SK-N-SH treated with all-trans-retinoic acid at 6 μM for 48 hours (cell line): ENCODE results near the gene CLEC7A.

Experiments used
- ATAC-seq: fragments of 200-7000 bp; cut with Tn5 transposase; 3 replicates; pipeline ENCODE4 v1.9.1; 2020; ENCODE audit warnings: mild to moderate bottlenecking, moderate library complexity
- BACH2 ChIP-seq: fragments of 250-450 bp; sonication (Bioruptor Pico); IDR thresholded peaks from 2 replicates; pipeline ENCODE4 v1.9.0; 2021; ENCODE audit warnings: mild to moderate bottlenecking, borderline replicate concordance
- CSDC2 ChIP-seq: fragments of 250-450 bp; sonication (Bioruptor Pico); IDR thresholded peaks from 2 replicates; pipeline ENCODE4 v1.5.0; 2020; ENCODE audit warnings: mild to moderate bottlenecking, moderate library complexity
- GLIS3 ChIP-seq: fragments of 250-450 bp; sonication (Bioruptor Pico); IDR thresholded peaks from 2 replicates; pipeline ENCODE4 v1.5.0; 2020; ENCODE audit warnings: mild to moderate bottlenecking, moderate library complexity
- ISL1 ChIP-seq: fragments of 250-450 bp; sonication (Bioruptor Pico); IDR thresholded peaks from 2 replicates; pipeline ENCODE4 v2.1.2; 2022; ENCODE audit warnings: mild to moderate bottlenecking, moderate library complexity
- OSR1 ChIP-seq: fragments of 250-450 bp; sonication (Bioruptor Pico); IDR thresholded peaks from 2 replicates; pipeline ENCODE4 v1.8.0; 2022; ENCODE audit warnings: moderate library complexity, mild to moderate bottlenecking, inconsistent platforms
- PPARA ChIP-seq: fragments of 250-450 bp; sonication (Bioruptor Pico); IDR thresholded peaks from 2 replicates; pipeline ENCODE4 v1.5.0; 2020; ENCODE audit warnings: mild to moderate bottlenecking, borderline replicate concordance
- RARB ChIP-seq: fragments of 250-450 bp; sonication (Bioruptor Pico); IDR thresholded peaks from 2 replicates; pipeline ENCODE4 v1.8.0; 2021; ENCODE audit warnings: mild to moderate bottlenecking, moderate library complexity
- SNAI2 ChIP-seq: fragments of 250-450 bp; sonication (Bioruptor Pico); IDR thresholded peaks from 2 replicates; pipeline ENCODE4 v1.5.0; 2020; ENCODE audit warnings: mild to moderate bottlenecking, moderate library complexity
- TCF4 ChIP-seq: fragments of 250-450 bp; sonication (Bioruptor Pico); IDR thresholded peaks from 2 replicates; pipeline ENCODE4 v1.8.0; 2021; ENCODE audit warnings: mild to moderate bottlenecking, moderate library complexity, borderline replicate concordance
- ZC3H10 ChIP-seq: fragments of 250-450 bp; sonication (Bioruptor Pico); IDR thresholded peaks from 2 replicates; pipeline ENCODE4 v1.5.1; 2021; ENCODE audit warnings: mild to moderate bottlenecking, moderate library complexity
- ZFP3 ChIP-seq: fragments of 250-450 bp; sonication (Bioruptor Pico); IDR thresholded peaks from 2 replicates; pipeline ENCODE4 v1.5.0; 2020; ENCODE audit warnings: mild to moderate bottlenecking, moderate library complexity
- ZFP30 ChIP-seq: fragments of 450-650 bp; formaldehyde crosslinking; IDR thresholded peaks from 2 replicates; pipeline ENCODE4 v1.5.0; 2022; ENCODE audit warnings: mild to moderate bottlenecking, moderate library complexity
- ZNF565 ChIP-seq: fragments of 450-650 bp; formaldehyde crosslinking; conservative IDR thresholded peaks from 2 replicates; pipeline ENCODE4 v1.5.0; 2020; ENCODE audit warnings: low read depth, mild to moderate bottlenecking, moderate library complexity
- ZNF8 ChIP-seq: fragments of 450-650 bp; formaldehyde crosslinking; IDR thresholded peaks from 2 replicates; pipeline ENCODE4 v1.5.0; 2020; ENCODE audit warnings: mild to moderate bottlenecking, moderate library complexity
- TF ChIP-seq, protein P1 (sequence below): fragments of 250-450 bp; sonication (Bioruptor Pico); IDR thresholded peaks from 2 replicates; pipeline ENCODE4 v1.5.0; 2020; ENCODE audit warnings: mild to moderate bottlenecking, moderate library complexity
- TF ChIP-seq, protein P2 (sequence below): fragments of 250-450 bp; sonication (Bioruptor Pico); IDR thresholded peaks from 2 replicates; pipeline ENCODE4 v1.5.1; 2021; ENCODE audit warnings: mild to moderate bottlenecking, moderate library complexity
- TF ChIP-seq, protein P3 (sequence below): fragments of 250-450 bp; sonication (Bioruptor Pico); IDR thresholded peaks from 2 replicates; pipeline ENCODE4 v1.5.1; 2020; ENCODE audit warnings: low read depth, mild to moderate bottlenecking, moderate library complexity
- TF ChIP-seq, protein P4 (sequence below): fragments of 250-450 bp; sonication (Bioruptor Pico); IDR thresholded peaks from 2 replicates; pipeline ENCODE4 v1.8.0; 2021; ENCODE audit warnings: low read depth, mild to moderate bottlenecking, moderate library complexity, borderline replicate concordance
- TF ChIP-seq, protein P5 (sequence below): fragments of 250-450 bp; sonication (Bioruptor Pico); IDR thresholded peaks from 2 replicates; pipeline ENCODE4 v1.8.0; 2020; ENCODE audit warnings: mild to moderate bottlenecking, moderate library complexity, borderline replicate concordance

CLEC7A gene

DNA sequence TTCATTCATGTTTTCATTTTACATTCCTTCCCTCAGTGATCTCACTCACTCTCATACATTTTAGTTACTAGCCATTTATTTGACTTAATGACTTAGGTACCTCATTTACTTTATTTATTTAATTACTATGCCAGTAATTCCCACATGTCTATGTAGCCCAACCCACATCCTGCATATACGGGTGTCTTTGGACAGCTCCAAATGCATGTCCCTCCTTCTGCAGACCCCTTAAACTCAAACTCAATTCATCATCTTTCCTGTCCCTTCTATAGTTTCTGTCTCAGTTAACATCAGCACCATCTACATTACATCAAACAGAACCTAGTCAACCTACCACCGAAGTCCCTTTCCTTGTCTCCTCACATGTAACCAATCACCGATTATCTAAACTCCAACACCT lies 34.0 kb downstream of the CLEC7A start:
- ATAC-seq, result no peak
- TF ChIP-seq, protein P1, sequence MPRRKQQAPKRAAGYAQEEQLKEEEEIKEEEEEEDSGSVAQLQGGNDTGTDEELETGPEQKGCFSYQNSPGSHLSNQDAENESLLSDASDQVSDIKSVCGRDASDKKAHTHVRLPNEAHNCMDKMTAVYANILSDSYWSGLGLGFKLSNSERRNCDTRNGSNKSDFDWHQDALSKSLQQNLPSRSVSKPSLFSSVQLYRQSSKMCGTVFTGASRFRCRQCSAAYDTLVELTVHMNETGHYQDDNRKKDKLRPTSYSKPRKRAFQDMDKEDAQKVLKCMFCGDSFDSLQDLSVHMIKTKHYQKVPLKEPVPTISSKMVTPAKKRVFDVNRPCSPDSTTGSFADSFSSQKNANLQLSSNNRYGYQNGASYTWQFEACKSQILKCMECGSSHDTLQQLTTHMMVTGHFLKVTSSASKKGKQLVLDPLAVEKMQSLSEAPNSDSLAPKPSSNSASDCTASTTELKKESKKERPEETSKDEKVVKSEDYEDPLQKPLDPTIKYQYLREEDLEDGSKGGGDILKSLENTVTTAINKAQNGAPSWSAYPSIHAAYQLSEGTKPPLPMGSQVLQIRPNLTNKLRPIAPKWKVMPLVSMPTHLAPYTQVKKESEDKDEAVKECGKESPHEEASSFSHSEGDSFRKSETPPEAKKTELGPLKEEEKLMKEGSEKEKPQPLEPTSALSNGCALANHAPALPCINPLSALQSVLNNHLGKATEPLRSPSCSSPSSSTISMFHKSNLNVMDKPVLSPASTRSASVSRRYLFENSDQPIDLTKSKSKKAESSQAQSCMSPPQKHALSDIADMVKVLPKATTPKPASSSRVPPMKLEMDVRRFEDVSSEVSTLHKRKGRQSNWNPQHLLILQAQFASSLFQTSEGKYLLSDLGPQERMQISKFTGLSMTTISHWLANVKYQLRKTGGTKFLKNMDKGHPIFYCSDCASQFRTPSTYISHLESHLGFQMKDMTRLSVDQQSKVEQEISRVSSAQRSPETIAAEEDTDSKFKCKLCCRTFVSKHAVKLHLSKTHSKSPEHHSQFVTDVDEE (CRISPR knock-in tag), result no peak
- TF ChIP-seq ISL1 (no peak), ZNF8 (no peak), SNAI2 (CRISPR knock-in tag) (no peak), ZC3H10 (CRISPR knock-in tag) (no peak), RARB (no peak), ZNF565 (no peak), ZFP3 (CRISPR knock-in tag) (no peak), ZFP30 (CRISPR knock-in tag) (no peak), CSDC2 (CRISPR knock-in tag) (no peak)
- TF ChIP-seq, protein P2, sequence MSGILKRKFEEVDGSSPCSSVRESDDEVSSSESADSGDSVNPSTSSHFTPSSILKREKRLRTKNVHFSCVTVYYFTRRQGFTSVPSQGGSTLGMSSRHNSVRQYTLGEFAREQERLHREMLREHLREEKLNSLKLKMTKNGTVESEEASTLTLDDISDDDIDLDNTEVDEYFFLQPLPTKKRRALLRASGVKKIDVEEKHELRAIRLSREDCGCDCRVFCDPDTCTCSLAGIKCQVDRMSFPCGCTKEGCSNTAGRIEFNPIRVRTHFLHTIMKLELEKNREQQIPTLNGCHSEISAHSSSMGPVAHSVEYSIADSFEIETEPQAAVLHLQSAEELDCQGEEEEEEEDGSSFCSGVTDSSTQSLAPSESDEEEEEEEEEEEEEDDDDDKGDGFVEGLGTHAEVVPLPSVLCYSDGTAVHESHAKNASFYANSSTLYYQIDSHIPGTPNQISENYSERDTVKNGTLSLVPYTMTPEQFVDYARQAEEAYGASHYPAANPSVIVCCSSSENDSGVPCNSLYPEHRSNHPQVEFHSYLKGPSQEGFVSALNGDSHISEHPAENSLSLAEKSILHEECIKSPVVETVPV (CRISPR knock-in tag), result no peak
- TF ChIP-seq, protein P3, sequence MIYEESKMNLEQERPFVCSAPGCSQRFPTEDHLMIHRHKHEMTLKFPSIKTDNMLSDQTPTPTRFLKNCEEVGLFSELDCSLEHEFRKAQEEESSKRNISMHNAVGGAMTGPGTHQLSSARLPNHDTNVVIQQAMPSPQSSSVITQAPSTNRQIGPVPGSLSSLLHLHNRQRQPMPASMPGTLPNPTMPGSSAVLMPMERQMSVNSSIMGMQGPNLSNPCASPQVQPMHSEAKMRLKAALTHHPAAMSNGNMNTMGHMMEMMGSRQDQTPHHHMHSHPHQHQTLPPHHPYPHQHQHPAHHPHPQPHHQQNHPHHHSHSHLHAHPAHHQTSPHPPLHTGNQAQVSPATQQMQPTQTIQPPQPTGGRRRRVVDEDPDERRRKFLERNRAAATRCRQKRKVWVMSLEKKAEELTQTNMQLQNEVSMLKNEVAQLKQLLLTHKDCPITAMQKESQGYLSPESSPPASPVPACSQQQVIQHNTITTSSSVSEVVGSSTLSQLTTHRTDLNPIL (CRISPR knock-in tag), result no peak
- TF ChIP-seq, protein P4, sequence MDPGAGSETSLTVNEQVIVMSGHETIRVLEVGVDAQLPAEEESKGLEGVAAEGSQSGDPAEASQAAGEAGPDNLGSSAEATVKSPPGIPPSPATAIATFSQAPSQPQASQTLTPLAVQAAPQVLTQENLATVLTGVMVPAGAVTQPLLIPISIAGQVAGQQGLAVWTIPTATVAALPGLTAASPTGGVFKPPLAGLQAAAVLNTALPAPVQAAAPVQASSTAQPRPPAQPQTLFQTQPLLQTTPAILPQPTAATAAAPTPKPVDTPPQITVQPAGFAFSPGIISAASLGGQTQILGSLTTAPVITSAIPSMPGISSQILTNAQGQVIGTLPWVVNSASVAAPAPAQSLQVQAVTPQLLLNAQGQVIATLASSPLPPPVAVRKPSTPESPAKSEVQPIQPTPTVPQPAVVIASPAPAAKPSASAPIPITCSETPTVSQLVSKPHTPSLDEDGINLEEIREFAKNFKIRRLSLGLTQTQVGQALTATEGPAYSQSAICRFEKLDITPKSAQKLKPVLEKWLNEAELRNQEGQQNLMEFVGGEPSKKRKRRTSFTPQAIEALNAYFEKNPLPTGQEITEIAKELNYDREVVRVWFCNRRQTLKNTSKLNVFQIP (CRISPR knock-in tag), result no peak
- TF ChIP-seq, protein P5, sequence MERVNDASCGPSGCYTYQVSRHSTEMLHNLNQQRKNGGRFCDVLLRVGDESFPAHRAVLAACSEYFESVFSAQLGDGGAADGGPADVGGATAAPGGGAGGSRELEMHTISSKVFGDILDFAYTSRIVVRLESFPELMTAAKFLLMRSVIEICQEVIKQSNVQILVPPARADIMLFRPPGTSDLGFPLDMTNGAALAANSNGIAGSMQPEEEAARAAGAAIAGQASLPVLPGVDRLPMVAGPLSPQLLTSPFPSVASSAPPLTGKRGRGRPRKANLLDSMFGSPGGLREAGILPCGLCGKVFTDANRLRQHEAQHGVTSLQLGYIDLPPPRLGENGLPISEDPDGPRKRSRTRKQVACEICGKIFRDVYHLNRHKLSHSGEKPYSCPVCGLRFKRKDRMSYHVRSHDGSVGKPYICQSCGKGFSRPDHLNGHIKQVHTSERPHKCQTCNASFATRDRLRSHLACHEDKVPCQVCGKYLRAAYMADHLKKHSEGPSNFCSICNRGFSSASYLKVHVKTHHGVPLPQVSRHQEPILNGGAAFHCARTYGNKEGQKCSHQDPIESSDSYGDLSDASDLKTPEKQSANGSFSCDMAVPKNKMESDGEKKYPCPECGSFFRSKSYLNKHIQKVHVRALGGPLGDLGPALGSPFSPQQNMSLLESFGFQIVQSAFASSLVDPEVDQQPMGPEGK (CRISPR knock-in tag), result no peak

DNA sequence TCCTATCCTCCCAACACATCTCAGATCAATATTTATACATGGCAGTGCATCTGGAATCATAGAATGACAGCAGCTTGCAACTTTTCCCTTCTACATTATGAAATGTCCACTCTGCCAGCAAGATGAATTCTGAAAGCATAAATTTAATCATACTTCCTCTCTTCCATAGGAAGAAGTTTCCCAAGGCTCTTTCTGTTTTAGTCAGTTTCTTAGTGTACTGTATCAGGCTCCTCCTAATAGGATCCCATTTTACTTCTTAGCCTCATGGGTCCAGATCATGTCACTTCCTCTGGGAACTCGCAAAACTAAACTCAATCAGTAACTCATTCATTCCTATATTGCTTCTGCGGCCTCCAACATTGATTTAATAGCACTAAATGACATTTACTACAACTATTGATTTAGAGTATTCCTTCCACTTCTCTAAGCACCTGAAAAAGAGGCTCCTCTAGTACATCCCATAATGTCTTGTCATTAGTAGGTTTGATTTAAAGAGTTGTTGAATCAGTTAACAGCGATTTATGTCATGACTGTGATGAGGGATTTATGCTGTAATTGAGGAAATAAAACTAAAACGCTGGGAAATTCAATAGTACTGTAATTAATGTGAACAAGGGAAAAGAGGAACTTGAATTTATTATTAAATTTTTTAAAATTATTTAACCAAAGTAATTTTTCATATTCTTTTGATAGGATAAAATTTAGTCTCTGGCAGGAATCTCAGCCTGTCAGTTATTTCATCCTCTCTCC lies 35.2 kb downstream of the CLEC7A start:
- no peak for TF ChIP-seq PPARA (CRISPR knock-in tag)
- no peak for TF ChIP-seq ZFP30 (CRISPR knock-in tag)
- no peak for TF ChIP-seq TCF4
- TF ChIP-seq, protein P3 (CRISPR knock-in tag), result no peak
- TF ChIP-seq, protein P1 (CRISPR knock-in tag), result no peak
- TF ChIP-seq, protein P5 (CRISPR knock-in tag), result no peak
- TF ChIP-seq BACH2 (CRISPR knock-in tag), result no peak
- no peak for TF ChIP-seq SNAI2 (CRISPR knock-in tag)
- no peak for TF ChIP-seq OSR1 (CRISPR knock-in tag)
- TF ChIP-seq GLIS3 (CRISPR knock-in tag), result no peak
- TF ChIP-seq, protein P2 (CRISPR knock-in tag), result no peak
- ATAC-seq, result no peak
